ENCODE measurements around the gene ARHGAP45. TPM values are rescaled to one million over a fixed set of nuclear protein-coding genes. Genes with fewer than 3 reads are reported as not detected.

Gene ARHGAP45
- total RNA-seq, 4 donors from 2014 or later, result 9.5 to 29.8 (median 14.6) TPM

DNA sequence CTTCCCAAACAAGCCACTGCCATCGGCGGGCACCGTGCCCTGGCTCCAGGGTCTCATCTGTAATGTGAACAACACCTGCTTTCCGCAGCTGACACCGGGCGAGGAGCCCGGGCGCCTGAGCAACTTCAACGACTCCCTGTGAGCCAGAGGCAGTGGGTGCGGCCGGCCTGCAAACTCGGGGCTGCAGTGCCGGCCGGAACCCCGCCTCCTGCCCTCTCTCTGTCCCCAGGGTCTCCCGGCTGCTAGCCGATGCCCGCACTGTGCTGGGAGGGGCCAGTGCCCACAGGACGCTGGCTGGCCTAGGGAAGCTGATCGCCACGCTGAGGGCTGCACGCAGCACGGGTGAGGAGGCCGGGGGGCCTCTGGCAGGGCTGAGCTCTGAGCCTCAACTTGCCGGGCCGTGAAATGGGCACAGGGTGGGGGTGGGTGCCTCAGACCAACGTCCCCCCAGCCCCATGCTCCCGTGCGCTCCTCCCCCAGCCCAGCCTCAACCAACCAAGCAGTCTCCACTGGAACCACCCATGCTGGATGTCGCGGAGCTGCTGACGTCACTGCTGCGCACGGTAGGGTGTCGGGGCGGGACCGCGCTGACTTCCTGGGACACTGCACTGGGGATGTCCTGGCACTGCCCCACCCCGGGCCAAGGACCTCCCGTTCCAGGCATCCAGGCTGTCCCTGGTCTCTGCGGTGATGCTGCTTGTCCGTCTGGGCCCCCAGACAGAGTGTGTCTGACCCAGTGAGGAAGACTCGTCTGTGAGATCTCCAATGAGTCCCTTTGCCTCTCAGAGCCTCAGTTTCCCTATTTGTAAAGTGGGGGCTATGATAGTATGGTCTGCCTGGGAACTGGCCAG lies 24.9 kb upstream of the ARHGAP45 start:
- TF ChIP-seq EP300 (IDR thresholded peaks at IDR 0.05) (no peak), POLR2AphosphoS5 (IDR thresholded peaks at IDR 0.05) (no peak), POLR2A (IDR thresholded peaks at IDR 0.05) (no peak)
- TF ChIP-seq, protein P1, sequence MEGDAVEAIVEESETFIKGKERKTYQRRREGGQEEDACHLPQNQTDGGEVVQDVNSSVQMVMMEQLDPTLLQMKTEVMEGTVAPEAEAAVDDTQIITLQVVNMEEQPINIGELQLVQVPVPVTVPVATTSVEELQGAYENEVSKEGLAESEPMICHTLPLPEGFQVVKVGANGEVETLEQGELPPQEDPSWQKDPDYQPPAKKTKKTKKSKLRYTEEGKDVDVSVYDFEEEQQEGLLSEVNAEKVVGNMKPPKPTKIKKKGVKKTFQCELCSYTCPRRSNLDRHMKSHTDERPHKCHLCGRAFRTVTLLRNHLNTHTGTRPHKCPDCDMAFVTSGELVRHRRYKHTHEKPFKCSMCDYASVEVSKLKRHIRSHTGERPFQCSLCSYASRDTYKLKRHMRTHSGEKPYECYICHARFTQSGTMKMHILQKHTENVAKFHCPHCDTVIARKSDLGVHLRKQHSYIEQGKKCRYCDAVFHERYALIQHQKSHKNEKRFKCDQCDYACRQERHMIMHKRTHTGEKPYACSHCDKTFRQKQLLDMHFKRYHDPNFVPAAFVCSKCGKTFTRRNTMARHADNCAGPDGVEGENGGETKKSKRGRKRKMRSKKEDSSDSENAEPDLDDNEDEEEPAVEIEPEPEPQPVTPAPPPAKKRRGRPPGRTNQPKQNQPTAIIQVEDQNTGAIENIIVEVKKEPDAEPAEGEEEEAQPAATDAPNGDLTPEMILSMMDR (IDR thresholded peaks at IDR 0.05), result no peak
- H3K36me3 ChIP-seq, result peaks cover 0 to 18% of the 10 kb centered on the region in 2 donors
- peaks cover 6% of the 10 kb centered on the region for H3K27me3 ChIP-seq
- WGBS, 2 donors (ENCODE audit: low coverage in 1 of 2), result no CpG with 5 or more reads among the region's 43 CpGs
- peaks cover 0 to 52% (median 20%) of the 10 kb centered on the region in 3 donors for H3K4me1 ChIP-seq
- H3K4me3 ChIP-seq, result peak overlapping the region in 1 of 2 donors; percentile 55
- no peak for ATAC-seq
- H3K27ac ChIP-seq, result peak overlapping the region in 1 of 4 donors; percentile 45
- H3K9me3 ChIP-seq, result no peaks in the 10 kb centered on the region

DNA sequence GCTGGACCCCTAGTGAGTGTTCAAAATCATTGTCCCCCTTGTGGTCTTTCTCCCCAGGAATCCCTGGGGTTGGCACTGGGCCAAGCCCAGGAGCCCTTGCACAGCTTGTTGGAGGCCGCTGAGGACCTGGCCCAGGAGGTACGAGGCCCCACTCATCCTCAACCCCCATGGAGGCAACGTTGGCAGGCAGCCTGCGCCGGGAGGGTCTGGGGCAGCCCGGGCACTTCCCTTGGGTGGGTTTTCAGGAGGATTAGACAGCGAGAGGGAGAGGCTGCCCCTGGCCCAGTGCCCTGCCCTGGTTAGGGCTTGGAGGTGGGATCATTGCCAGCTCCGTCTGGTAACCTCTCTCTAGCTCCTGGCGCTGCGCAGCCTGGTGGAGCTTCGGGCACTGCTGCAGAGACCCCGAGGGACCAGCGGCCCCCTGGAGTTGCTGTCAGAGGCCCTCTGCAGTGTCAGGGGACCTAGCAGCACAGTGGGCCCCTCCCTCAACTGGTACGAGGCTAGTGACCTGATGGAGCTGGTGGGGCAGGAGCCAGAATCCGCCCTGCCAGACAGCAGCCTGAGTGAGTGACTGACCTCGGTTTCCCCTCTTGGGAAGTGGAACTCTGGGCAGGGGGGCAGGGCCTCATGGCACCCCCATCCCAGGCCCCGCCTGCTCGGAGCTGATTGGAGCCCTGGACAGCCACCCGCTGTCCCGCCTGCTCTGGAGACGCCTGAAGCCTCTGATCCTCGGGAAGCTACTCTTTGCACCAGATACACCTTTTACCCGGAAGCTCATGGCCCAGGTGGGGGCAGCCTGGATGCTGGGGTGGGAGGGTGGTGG lies 24.1 kb upstream of the ARHGAP45 start:
- WGBS, 2 donors (ENCODE audit: low coverage in 1 of 2), result 33% methylated on average over 3 of the region's 23 CpGs; no CpG with 5 or more reads in 1 of the 2 donors
- no peak for ATAC-seq
- H3K4me3 ChIP-seq, result no peak overlapping the region
- H3K9me3 ChIP-seq, result no peaks in the 10 kb centered on the region
- peaks cover 0 to 10% of the 10 kb centered on the region in 2 donors for H3K36me3 ChIP-seq
- no peak overlapping the region for H3K27ac ChIP-seq
- H3K27me3 ChIP-seq, result peaks cover 6% of the 10 kb centered on the region
- TF ChIP-seq POLR2AphosphoS5 (IDR thresholded peaks at IDR 0.05) (no peak), POLR2A (IDR thresholded peaks at IDR 0.05) (no peak), EP300 (IDR thresholded peaks at IDR 0.05) (no peak)
- TF ChIP-seq, protein P1 (IDR thresholded peaks at IDR 0.05), result no peak
- H3K4me1 ChIP-seq, result peaks cover 0 to 52% (median 20%) of the 10 kb centered on the region in 3 donors

DNA sequence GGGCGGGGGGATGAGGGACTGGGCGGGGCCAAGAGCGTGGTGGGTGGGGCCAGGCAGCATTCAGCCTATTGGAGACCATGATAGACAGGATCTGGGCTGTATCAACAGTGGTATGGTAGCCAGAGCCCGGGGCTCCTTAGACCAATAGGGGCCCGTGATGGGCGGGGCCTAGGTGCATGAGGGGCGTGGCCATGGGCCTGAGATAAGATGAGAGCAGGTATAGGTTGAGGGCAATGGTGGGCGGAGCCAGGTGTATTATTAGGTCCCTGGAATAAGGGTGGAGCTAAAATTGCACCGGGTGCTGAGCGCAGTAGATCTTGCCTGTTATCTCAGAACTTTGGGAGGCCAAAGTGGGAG lies 21.7 kb upstream of the ARHGAP45 start:
- 73 to 89% methylated on average over 3 to 10 of the region's 10 CpGs for WGBS, 2 donors (ENCODE audit: low coverage in 1 of 2)

DNA sequence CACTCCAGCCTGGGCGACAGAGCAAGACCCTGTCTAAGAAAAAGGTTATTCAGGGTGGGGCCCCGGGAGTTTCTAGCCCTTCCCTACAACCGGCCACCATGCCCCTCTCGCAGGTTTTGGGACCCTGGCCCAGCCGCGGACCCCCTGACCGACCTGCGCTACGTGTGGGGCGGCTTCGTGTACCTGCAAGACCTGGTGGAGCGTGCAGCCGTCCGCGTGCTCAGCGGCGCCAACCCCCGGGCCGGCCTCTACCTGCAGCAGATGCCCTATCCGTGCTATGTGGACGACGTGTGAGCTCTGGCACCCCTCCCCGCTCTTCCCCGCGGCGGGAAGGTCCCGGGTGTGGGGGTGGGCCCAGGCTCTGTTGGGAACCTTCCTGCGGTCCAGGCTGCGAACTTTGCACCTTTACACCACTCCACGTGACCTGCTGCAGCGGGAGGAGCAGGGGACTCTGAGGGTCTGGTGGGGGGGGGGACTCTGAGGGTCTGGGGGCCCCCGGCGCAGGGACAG lies 20.8 kb upstream of the ARHGAP45 start:
- TF ChIP-seq POLR2AphosphoS5 (IDR thresholded peaks at IDR 0.05) (no peak), POLR2A (IDR thresholded peaks at IDR 0.05) (no peak), EP300 (IDR thresholded peaks at IDR 0.05) (no peak)
- TF ChIP-seq, protein P1 (IDR thresholded peaks at IDR 0.05), result no peak

More for the DNA sequence above, 21.7 kb upstream of the ARHGAP45 start:
- TF ChIP-seq POLR2AphosphoS5 (IDR thresholded peaks at IDR 0.05), result no peak
- TF ChIP-seq, protein P1 (IDR thresholded peaks at IDR 0.05), result no peak
- TF ChIP-seq EP300 (IDR thresholded peaks at IDR 0.05), result no peak
- TF ChIP-seq POLR2A (IDR thresholded peaks at IDR 0.05), result no peak
- no peak for ATAC-seq
- no peaks in the 10 kb centered on the region for H3K9me3 ChIP-seq
- peaks cover 6% of the 10 kb centered on the region for H3K27me3 ChIP-seq
- no peak overlapping the region for H3K27ac ChIP-seq
- peaks cover 0 to 31% (median 17%) of the 10 kb centered on the region in 3 donors for H3K4me1 ChIP-seq
- H3K4me3 ChIP-seq, result no peak overlapping the region
- peaks cover 0 to 7% of the 10 kb centered on the region in 2 donors for H3K36me3 ChIP-seq

More for the DNA sequence above, 20.8 kb upstream of the ARHGAP45 start:
- H3K27ac ChIP-seq, result no peak overlapping the region
- H3K9me3 ChIP-seq, result no peaks in the 10 kb centered on the region
- peaks cover 0 to 7% of the 10 kb centered on the region in 2 donors for H3K36me3 ChIP-seq
- peaks cover 0 to 21% (median 8%) of the 10 kb centered on the region in 3 donors for H3K4me1 ChIP-seq
- H3K4me3 ChIP-seq, result no peak overlapping the region
- WGBS, 2 donors (ENCODE audit: low coverage in 1 of 2), result 90% methylated on average over 2 of the region's 33 CpGs; no CpG with 5 or more reads in 1 of the 2 donors
- ATAC-seq, result no peak
- peaks cover 6% of the 10 kb centered on the region for H3K27me3 ChIP-seq

Measured in gastroesophageal sphincter (tissue), 4 donors.